Keratinocyte (primary cell): ENCODE results near the gene STXBP1. TPM values are rescaled to one million over a fixed set of nuclear protein-coding genes. Genes with fewer than 3 reads are reported as not detected.

Experiments used
- DNase-seq: peaks from one replicate; pipeline ENCODE4 v3.0.0-alpha.2; 2011; ENCODE audit warnings: low read depth, missing footprints, low spot score
- FAIRE-seq: peaks from 2 replicates; lab custom pipeline; 2011; peaks lifted over from hg19 to GRCh38; lab: Jason Lieb, UNC
- H2AFZ ChIP-seq: 2 replicates; pipeline ENCODE4 v1.6.0; 2012; ENCODE audit warnings: low read length, control low read depth, inconsistent platforms; ENCODE audit not compliant: control insufficient read depth
- H3K27ac ChIP-seq: 2 replicates; pipeline ENCODE4 v1.5.1; 2011; ENCODE audit warnings: low read length; ENCODE audit not compliant: control insufficient read depth, insufficient read depth
- H3K27me3 ChIP-seq: 3 replicates; pipeline ENCODE4 v1.6.0; 2011; ENCODE audit warnings: low read length; ENCODE audit not compliant: control insufficient read depth, insufficient read depth; ENCODE audit errors: extremely low read depth
- H3K36me3 ChIP-seq, 2 experiments: 2 replicates in 1 of 2; 3 replicates in 1 of 2; pipeline ENCODE4 v1.5.1; 2011; ENCODE audit warnings: low read length in 2 of 2, mild to moderate bottlenecking in 1 of 2; ENCODE audit not compliant: control insufficient read depth in 2 of 2, insufficient read depth in 2 of 2; ENCODE audit errors: extremely low read depth in 1 of 2
- H3K4me1 ChIP-seq: 3 replicates; pipeline ENCODE4 v1.5.1; 2011; ENCODE audit warnings: low read length; ENCODE audit not compliant: control insufficient read depth, insufficient read depth; ENCODE audit errors: extremely low read depth
- H3K4me2 ChIP-seq: 3 replicates; pipeline ENCODE4 v1.6.0; 2011; ENCODE audit warnings: low read depth, low read length; ENCODE audit not compliant: control insufficient read depth, insufficient read depth; ENCODE audit errors: extremely low read depth
- H3K4me3 ChIP-seq, 3 experiments: fragments of 200-600 bp in 1 of 3; sonication (generic) in 1 of 3; 2 replicates in 2 of 3; 3 replicates in 1 of 3; pipeline ENCODE4 v1.5.1; 2011 to 2016; ENCODE audit warnings: low read length in 3 of 3, mild to moderate bottlenecking in 3 of 3, control low read depth in 2 of 3, inconsistent platforms in 1 of 3, low read depth in 1 of 3, mixed read lengths in 1 of 3, mixed run types in 1 of 3, moderate library complexity in 1 of 3; ENCODE audit not compliant: control insufficient read depth in 2 of 3, insufficient read depth in 2 of 3; ENCODE audit errors: extremely low read depth in 1 of 3
- H3K79me2 ChIP-seq: 2 replicates; pipeline ENCODE4 v1.6.0; 2012; ENCODE audit warnings: low read length; ENCODE audit not compliant: control insufficient read depth, insufficient read depth
- H3K9ac ChIP-seq: 3 replicates; pipeline ENCODE4 v1.6.0; 2011; ENCODE audit warnings: low read length; ENCODE audit not compliant: control insufficient read depth, insufficient read depth; ENCODE audit errors: extremely low read depth
- H3K9me1 ChIP-seq: 3 replicates; pipeline ENCODE4 v1.6.0; 2011; ENCODE audit warnings: low read length; ENCODE audit not compliant: control insufficient read depth, insufficient read depth; ENCODE audit errors: extremely low read depth
- H3K9me3 ChIP-seq: 2 replicates; pipeline ENCODE4 v1.5.1; 2012; ENCODE audit warnings: low read depth, low read length; ENCODE audit not compliant: control insufficient read depth
- H4K20me1 ChIP-seq: 3 replicates; pipeline ENCODE4 v1.6.0; 2011; ENCODE audit warnings: low read length; ENCODE audit not compliant: control insufficient read depth, insufficient read depth; ENCODE audit errors: extremely low read depth
- CTCF ChIP-seq, 3 experiments: IDR thresholded peaks in 1 of 3; conservative IDR thresholded peaks in 1 of 3; optimal IDR thresholded peaks in 1 of 3; 2 replicates in 2 of 3; 3 replicates in 1 of 3; pipeline versions ENCODE3 to v1.5.1; 2011; ENCODE audit warnings: low read length in 3 of 3, mild to moderate bottlenecking in 3 of 3, moderate library complexity in 2 of 3, control low read depth in 1 of 3, inconsistent platforms in 1 of 3; ENCODE audit not compliant: insufficient read depth in 2 of 3; ENCODE audit errors: extremely low read depth in 1 of 3
- EZH2 ChIP-seq: IDR thresholded peaks from one replicate; pipeline ENCODE4 v1.6.1; 2012; ENCODE audit warnings: inconsistent platforms, mild to moderate bottlenecking, low read length, moderate library complexity
- dilution Hi-C: fragments of 300-500 bp; cut with MboI; formaldehyde crosslinking; loops from one replicate; pipeline ENCODE4 v1.7.0; 2020; ENCODE audit warnings: low sequenced_read_pairs; ENCODE audit not compliant: extremely low pct_ligation_motif_present
- polyA plus RNA-seq, 5 experiments: library from polyadenylated mRNA; depleted of rRNA in 3 of 5; stranded (reverse) in 3 of 5; stranded (forward) in 1 of 5; unstranded in 1 of 5; fragments of >200 nt; gene quantifications; 1 replicate in 1 of 5; 2 replicates in 3 of 5; 3 replicates in 1 of 5; pipeline versions ENCODE4 v1.2.1 to v1.2.3, GENCODE V29; 2011 to 2012; ENCODE audit warnings: missing spikeins in 2 of 5, low read depth in 1 of 5, low replicate concordance in 1 of 5

STXBP1 gene
- polyA plus RNA-seq, 1 donor (not counting 4 experiments of a cell fraction or from before 2014, with no cell fraction given): 17.1 TPM

- Histone ChIP-seq H3K4me3 (no peak overlapping the region), H3K79me2 (no peaks in the 10 kb centered on the region), H3K27me3 (no peaks in the 10 kb centered on the region), H3K36me3 (no peaks in the 10 kb centered on the region), H3K4me1 (no peaks in the 10 kb centered on the region), H3K9me3 (no peaks in the 10 kb centered on the region), H3K27ac (no peak overlapping the region), H2AFZ (no peak overlapping the region), H3K9ac (no peak overlapping the region), H4K20me1 (no peaks in the 10 kb centered on the region), H3K4me2 (no peak overlapping the region), H3K9me1 (no peaks in the 10 kb centered on the region)
- no peak for DNase-seq
- dilution Hi-C loops: no loop called here
- TF ChIP-seq CTCF (optimal IDR thresholded peaks at IDR 0.05 in 1 of 3, IDR thresholded peaks at IDR 0.05 in 1 of 3, conservative IDR thresholded peaks at IDR 0.05 in 1 of 3; ENCODE audit: extremely low read depth in 1 of 3, insufficient read depth in 2 of 3, low read length in 3 of 3): no peak
- TF ChIP-seq EZH2: no peak
- no peak for FAIRE-seq
Measured at GRCh38 chr9:127595611-127596010, 16.5 kb upstream of the STXBP1 start.

GRCh38 chr9:127598839-127599549, 13.1 kb upstream of the STXBP1 start:
- H3K4me3 ChIP-seq: no peak overlapping the region
- no peaks in the 10 kb centered on the region for H3K9me3 ChIP-seq
- H3K79me2 ChIP-seq: no peaks in the 10 kb centered on the region
- no peaks in the 10 kb centered on the region for H3K4me1 ChIP-seq
- H3K4me2 ChIP-seq: no peak overlapping the region
- FAIRE-seq (no peak), DNase-seq (no peak)
- no peaks in the 10 kb centered on the region for H3K36me3 ChIP-seq
- no peak overlapping the region for H3K27ac ChIP-seq
- no peaks in the 10 kb centered on the region for H4K20me1 ChIP-seq
- dilution Hi-C loops: no loop called here
- H3K27me3 ChIP-seq: no peaks in the 10 kb centered on the region
- TF ChIP-seq CTCF (optimal IDR thresholded peaks at IDR 0.05 in 1 of 3, IDR thresholded peaks at IDR 0.05 in 1 of 3, conservative IDR thresholded peaks at IDR 0.05 in 1 of 3; ENCODE audit: extremely low read depth in 1 of 3, insufficient read depth in 2 of 3, low read length in 3 of 3) (no peak), EZH2 (no peak)
- H3K9me1 ChIP-seq: no peaks in the 10 kb centered on the region
- no peak overlapping the region for H2AFZ ChIP-seq
- peak overlapping the region; percentile 2 for H3K9ac ChIP-seq
